Caco-2 (cell line): ENCODE results near the gene GALNT8. TPM values are rescaled to one million over a fixed set of nuclear protein-coding genes. Genes with fewer than 3 reads are reported as not detected.

Experiments
- BruUV-seq: library from RNA; stranded (reverse); fragments of 400-500 nt; replicated peaks from 2 replicates; lab custom pipeline; 2021; lab: Mats Ljungman, UMichigan
- CTCF ChIA-PET: fragments of 300-600 bp; sonication (Branson Sonifier 250); formaldehyde crosslinking; loops from one replicate; lab custom pipeline; 2022; ENCODE audit warnings: antibody characterized with exemption; lab: Charles Lee
- POLR2A ChIA-PET: fragments of 300-600 bp; sonication (Branson Sonifier 250); formaldehyde crosslinking; loops from one replicate; lab custom pipeline; 2022; ENCODE audit warnings: antibody characterized with exemption; lab: Charles Lee
- DNase-seq, 2 experiments: peaks; one replicate each; pipeline versions ENCODE4 v3.0.0 to v3.0.0-alpha.2; 2020 to 2022
- H3K27me3 ChIP-seq: replicated peaks from 2 replicates; pipeline ENCODE4 v1.6.0; 2011; ENCODE audit warnings: low read length; ENCODE audit not compliant: control insufficient read depth, insufficient read depth
- H3K36me3 ChIP-seq: 2 replicates; pipeline ENCODE4 v1.5.1; 2011; ENCODE audit warnings: low read length; ENCODE audit not compliant: control insufficient read depth, insufficient read depth
- H3K4me1 ChIP-seq: fragments of 250-450 bp; sonication (Bioruptor Pico); 2 replicates; pipeline ENCODE4 v1.5.1; 2020; ENCODE audit warnings: mild to moderate bottlenecking
- H3K4me3 ChIP-seq: 2 replicates; pipeline ENCODE4 v1.5.1; 2011; ENCODE audit warnings: low read depth, mild to moderate bottlenecking, control low read depth, low read length
- H3K9me3 ChIP-seq: fragments of 250-450 bp; sonication (Bioruptor Pico); 2 replicates; pipeline ENCODE4 v1.5.1; 2020; ENCODE audit warnings: mild to moderate bottlenecking, moderate library complexity
- H3K27ac Mint-ChIP-seq: one replicate; pipeline ENCODE4 v1.8.0; 2022; ENCODE audit warnings: mixed read lengths; ENCODE audit not compliant: unreplicated experiment
- H3K27me3 Mint-ChIP-seq: one replicate; pipeline ENCODE4 v1.8.0; 2022; ENCODE audit warnings: mixed read lengths; ENCODE audit not compliant: insufficient read depth, unreplicated experiment
- H3K36me3 Mint-ChIP-seq: one replicate; pipeline ENCODE4 v1.8.0; 2022; ENCODE audit warnings: mild to moderate bottlenecking, mixed read lengths; ENCODE audit not compliant: insufficient read depth, unreplicated experiment
- H3K4me1 Mint-ChIP-seq: one replicate; pipeline ENCODE4 v1.8.0; 2022; ENCODE audit warnings: low read depth, mixed read lengths; ENCODE audit not compliant: unreplicated experiment
- H3K4me3 Mint-ChIP-seq: one replicate; pipeline ENCODE4 v1.8.0; 2022; ENCODE audit warnings: mild to moderate bottlenecking, moderate library complexity, mixed read lengths; ENCODE audit not compliant: unreplicated experiment
- H3K9me3 Mint-ChIP-seq: one replicate; pipeline ENCODE4 v1.8.0; 2022; ENCODE audit warnings: mixed read lengths; ENCODE audit not compliant: unreplicated experiment
- CTCF ChIP-seq, 2 experiments: fragments of 200-600 bp in 1 of 2; IDR thresholded peaks; 1 replicate in 1 of 2; 2 replicates in 1 of 2; pipeline versions ENCODE4 v1.5.1 to v1.8.0; 2011 to 2022; ENCODE audit warnings: antibody characterized with exemption in 1 of 2, control low read depth in 1 of 2, inconsistent platforms in 1 of 2, low read depth in 1 of 2, low read length in 1 of 2, mild to moderate bottlenecking in 1 of 2, moderate library complexity in 1 of 2; ENCODE audit not compliant: insufficient read depth in 1 of 2, severe bottlenecking in 1 of 2, unreplicated experiment in 1 of 2
- intact Hi-C: fragments of 100-400 bp; cut with micrococcal nuclease; formaldehyde crosslinking; loops from one replicate; pipeline ENCODE4 v1.10.0; 2022; ENCODE audit not compliant: unreplicated experiment
- total RNA-seq: library from RNA; stranded (reverse); gene quantifications from 2 replicates; pipeline ENCODE4 v1.2.3, GENCODE V29; 2022

Gene GALNT8
- total RNA-seq, 1 experiment from 2014 or later: not detected

GRCh38 chr12:4701395-4702190 is 18.6 kb upstream of the GALNT8 start:
- H3K27me3 Mint-ChIP-seq: peaks cover 9% of the 10 kb centered on the region
- no peak for DNase-seq
- ChIA-PET CTCF (no interaction called here), POLR2A (no interaction called here)
- H3K27me3 ChIP-seq: no peaks in the 10 kb centered on the region
- H3K4me3 Mint-ChIP-seq: no peak overlapping the region
- H3K36me3 ChIP-seq: no peaks in the 10 kb centered on the region
- no peaks in the 10 kb centered on the region for H3K9me3 Mint-ChIP-seq
- H3K36me3 Mint-ChIP-seq: no peaks in the 10 kb centered on the region
- H3K9me3 ChIP-seq: no peaks in the 10 kb centered on the region
- TF ChIP-seq CTCF (IDR thresholded peaks at IDR 0.05; ENCODE audit: insufficient read depth in 1 of 2, low read depth in 1 of 2, low read length in 1 of 2, severe bottlenecking in 1 of 2, unreplicated experiment in 1 of 2): no peak
- H3K4me3 ChIP-seq: no peak overlapping the region
- no peaks in the 10 kb centered on the region for H3K4me1 Mint-ChIP-seq
- no peak overlapping the region for H3K27ac Mint-ChIP-seq
- intact Hi-C loops: no loop called here
- BruUV-seq: no TSS peak
- H3K4me1 ChIP-seq: no peaks in the 10 kb centered on the region

DNA sequence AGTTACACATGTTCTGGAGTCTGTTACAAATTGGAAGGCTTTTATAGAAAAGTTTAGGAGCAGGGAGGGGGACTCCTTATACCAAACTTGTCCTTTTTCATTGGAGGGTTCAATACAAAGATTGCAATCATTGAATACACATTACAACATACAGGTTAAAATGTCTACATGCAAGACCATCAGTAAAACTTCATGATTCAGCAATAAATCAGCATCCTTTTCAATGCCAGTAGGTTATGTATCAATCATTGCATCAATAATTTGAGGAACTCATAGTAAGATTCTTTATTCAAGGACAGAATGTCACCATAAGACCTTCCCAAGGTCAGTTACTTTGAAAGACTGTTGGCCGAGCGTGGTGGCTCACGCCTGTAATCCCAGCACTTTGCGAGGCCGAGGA is 16.5 kb upstream of the GALNT8 start:
- Histone ChIP-seq H3K4me3 (no peak overlapping the region), H3K36me3 (no peaks in the 10 kb centered on the region), H3K27me3 (no peaks in the 10 kb centered on the region), H3K9me3 (no peaks in the 10 kb centered on the region), H3K4me1 (no peaks in the 10 kb centered on the region)
- ChIA-PET POLR2A (no interaction called here), CTCF (no interaction called here)
- intact Hi-C loops: no loop called here
- H3K4me3 Mint-ChIP-seq: no peak overlapping the region
- H3K27ac Mint-ChIP-seq: no peak overlapping the region
- H3K27me3 Mint-ChIP-seq: peaks cover 20% of the 10 kb centered on the region
- H3K9me3 Mint-ChIP-seq: no peaks in the 10 kb centered on the region
- H3K36me3 Mint-ChIP-seq: no peaks in the 10 kb centered on the region
- no TSS peak for BruUV-seq
- no peak for TF ChIP-seq CTCF (IDR thresholded peaks at IDR 0.05; ENCODE audit: insufficient read depth in 1 of 2, low read depth in 1 of 2, low read length in 1 of 2, severe bottlenecking in 1 of 2, unreplicated experiment in 1 of 2)
- H3K4me1 Mint-ChIP-seq: no peaks in the 10 kb centered on the region
- DNase-seq: no peak

DNA sequence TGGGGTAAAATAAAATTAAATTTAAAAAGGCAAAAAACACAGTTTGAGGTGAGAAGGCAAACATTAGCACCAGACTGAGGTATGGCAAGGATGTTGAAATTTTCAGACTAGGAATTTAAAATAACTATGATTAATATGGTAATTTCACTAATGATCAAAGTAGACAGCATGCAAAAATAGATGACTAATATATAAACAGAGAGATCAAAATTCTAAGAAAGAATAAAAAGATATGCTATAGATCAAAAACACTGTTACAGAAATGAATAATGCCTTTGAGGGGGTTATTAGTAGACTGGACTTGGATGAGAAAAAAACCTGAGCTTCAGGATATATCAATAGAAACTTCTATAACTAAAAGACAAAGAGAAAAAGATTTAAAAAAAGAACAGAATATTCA is 14.4 kb upstream of the GALNT8 start:
- no peak overlapping the region for H3K4me3 Mint-ChIP-seq
- H3K27ac Mint-ChIP-seq: no peak overlapping the region
- CTCF ChIA-PET: no interaction called here

More for the DNA sequence above, 14.4 kb upstream of the GALNT8 start:
- Histone ChIP-seq H3K36me3 (no peaks in the 10 kb centered on the region), H3K4me1 (no peaks in the 10 kb centered on the region), H3K9me3 (no peaks in the 10 kb centered on the region), H3K4me3 (no peak overlapping the region), H3K27me3 (no peaks in the 10 kb centered on the region)
- no peak for TF ChIP-seq CTCF (IDR thresholded peaks at IDR 0.05; ENCODE audit: insufficient read depth in 1 of 2, low read depth in 1 of 2, low read length in 1 of 2, severe bottlenecking in 1 of 2, unreplicated experiment in 1 of 2)
- intact Hi-C loops: no loop called here
- Mint-ChIP-seq H3K4me1 (no peaks in the 10 kb centered on the region), H3K36me3 (no peaks in the 10 kb centered on the region), H3K27me3 (peaks cover 24% of the 10 kb centered on the region), H3K9me3 (no peaks in the 10 kb centered on the region)
- no TSS peak for BruUV-seq
- DNase-seq: no peak
- POLR2A ChIA-PET: interaction anchor here (0.6 kb wide), 1 partner anchor 10 kb away, joined by 4 read pairs; no protein-coding TSS in a partner anchor
